ENCODE measurements around the gene MGAT5B.
"Not testable (repeated sequence)": the region's sequence is repeated elsewhere in the genome, so short reads cannot be mapped to it uniquely, and the experiment has no call there.

Gene MGAT5B

DNA sequence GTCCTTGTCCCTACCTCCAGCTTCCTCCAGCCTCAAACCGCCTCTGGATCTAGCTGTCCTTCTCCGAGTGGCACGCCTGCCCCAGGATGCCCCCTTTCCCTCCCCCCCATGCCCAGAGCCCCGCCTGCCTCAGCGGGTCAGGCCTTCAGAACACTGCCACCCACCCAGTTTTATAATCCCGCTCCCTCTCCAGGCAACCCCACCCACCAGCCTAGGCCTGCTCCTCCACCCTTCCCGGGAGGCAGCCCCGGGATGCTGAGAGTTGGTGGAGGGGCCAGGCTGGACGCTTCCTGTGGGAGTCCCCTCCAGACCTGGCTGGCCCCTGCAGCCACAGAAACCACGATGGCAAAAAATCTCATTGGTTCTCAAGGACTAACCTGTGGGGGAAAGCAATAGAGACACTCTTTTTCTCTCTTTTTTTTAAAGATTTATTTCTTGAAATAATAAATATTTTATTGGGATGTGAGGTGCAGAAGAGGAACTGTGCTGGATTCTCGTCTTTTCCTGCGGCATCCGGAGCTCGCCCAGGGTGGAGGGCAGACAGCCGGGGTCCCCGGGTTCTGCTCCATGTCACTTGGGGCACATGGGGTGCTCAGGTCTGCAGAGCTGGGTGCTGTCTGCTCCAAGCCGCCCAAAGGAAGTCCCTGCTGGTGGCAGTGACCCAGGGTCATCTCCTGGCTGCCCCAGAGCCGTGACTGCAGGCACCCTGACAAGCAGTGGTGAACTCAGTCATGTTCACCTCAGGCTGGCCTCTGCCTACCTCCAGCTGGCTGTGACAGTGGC, 81.9 kb downstream of the MGAT5B start:
- DNase-seq (ENCODE audit: low read depth in 3 of 3) = no peak

DNA sequence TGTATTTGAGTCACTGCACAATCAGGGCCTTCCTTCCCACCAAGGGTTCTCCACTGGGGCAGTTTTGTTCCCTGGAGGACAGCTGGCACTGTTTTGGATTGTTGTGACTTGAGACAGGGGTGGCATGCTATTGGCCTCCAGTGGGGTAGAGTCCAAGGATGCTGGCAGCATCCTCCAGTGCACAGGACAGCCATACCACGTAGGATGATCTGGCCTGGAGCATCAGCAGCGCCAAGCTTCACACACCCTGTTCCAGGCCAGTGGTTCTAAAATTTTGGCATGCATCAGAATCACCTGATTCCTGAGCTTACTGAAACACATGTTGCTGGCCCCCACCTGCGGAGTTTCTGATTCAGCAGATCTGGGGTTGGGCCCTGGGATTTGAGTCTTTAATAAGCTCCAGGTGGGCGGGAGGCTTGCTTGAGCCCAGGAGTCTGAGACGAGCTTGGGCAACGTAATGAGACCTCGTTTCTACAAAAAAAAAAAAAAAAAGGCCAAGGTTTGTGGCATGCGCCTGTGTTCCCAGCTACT, 83.2 kb downstream of the MGAT5B start:
- DNase-seq (ENCODE audit: low read depth in 3 of 3) = no peak

DNA sequence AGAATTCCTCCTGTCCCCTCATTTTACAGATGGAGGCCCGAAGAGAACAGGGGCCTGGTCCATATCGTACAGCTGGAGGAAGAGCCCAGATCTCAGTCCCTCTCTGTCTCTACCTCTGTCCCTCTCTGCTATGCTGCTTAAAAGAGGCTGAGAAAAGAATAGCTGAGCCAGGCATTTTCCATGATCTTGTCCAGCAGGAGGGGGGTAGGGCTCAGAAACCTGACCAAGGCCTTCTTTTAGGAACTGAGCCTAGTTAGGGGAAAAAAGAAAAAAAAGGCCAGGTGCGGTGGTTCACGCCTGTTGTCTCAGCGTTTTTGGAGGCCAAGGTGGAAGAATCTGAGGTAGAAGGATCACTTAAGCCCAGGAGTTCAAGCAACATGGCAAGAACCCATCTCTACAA, 84.2 kb downstream of the MGAT5B start:
- DNase-seq (ENCODE audit: low read depth in 3 of 3) = no peak

DNA sequence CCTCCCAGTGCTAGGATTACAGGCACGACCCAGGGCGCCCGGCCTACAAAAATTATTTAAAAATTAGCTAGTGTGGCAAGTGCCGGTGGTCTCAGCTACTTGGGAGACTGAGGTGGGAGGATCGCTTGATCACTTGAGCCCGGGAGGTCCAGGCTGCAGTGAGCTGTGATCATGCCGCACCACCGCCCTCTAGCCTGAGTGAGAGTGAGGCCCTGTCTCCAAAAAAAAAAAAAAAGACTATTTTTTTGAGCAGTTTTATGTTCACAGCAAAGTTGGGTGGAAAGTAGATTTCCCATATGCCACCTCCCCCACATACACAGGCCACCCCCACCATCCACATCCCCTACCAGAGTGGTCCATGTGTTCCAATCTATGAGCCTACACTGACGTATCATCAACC, 84.9 kb downstream of the MGAT5B start:
- no peak for DNase-seq (ENCODE audit: low read depth in 3 of 3)

DNA sequence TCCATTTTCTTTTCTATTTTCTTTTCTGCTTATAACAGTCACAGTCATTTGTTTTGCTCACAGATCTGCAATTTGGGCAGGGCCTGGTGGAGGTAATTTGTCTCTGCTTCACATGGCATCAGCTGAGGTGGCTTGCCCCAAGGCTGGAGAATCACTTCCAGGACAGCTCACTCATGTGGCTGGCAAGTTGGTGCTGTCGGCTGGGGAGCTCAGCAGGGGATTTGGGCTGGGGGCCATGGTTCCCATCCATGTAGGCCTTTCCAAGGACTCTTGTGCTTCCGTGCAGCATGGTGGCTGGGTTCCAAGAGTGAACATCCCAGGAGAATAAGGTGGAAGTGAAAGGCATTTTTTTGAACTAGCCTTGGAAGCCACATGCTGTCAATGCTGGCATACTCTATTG, 85.7 kb downstream of the MGAT5B start:
- DNase-seq (ENCODE audit: low read depth in 3 of 3) = no peak

DNA sequence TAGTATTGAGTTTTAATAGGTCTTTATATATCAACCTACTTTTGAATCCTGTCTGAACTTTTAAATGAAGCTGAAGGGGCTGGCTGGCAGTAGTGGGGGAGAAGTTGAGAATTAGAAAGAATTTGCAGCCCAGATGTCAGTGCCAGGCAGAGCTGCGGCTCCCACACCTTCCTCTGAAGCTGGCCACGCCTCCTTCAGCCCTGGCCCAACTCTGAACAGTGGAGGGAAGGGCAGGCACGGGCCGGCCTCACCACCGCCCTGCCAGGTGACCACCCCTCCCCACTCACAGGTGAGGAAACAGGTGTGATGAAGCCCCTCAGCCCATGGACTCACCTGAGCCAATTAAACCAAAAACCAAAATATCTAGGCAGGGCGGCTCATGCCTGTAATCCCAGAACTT, 87.0 kb downstream of the MGAT5B start:
- DNase-seq (ENCODE audit: low read depth in 3 of 3) = no peak

DNA sequence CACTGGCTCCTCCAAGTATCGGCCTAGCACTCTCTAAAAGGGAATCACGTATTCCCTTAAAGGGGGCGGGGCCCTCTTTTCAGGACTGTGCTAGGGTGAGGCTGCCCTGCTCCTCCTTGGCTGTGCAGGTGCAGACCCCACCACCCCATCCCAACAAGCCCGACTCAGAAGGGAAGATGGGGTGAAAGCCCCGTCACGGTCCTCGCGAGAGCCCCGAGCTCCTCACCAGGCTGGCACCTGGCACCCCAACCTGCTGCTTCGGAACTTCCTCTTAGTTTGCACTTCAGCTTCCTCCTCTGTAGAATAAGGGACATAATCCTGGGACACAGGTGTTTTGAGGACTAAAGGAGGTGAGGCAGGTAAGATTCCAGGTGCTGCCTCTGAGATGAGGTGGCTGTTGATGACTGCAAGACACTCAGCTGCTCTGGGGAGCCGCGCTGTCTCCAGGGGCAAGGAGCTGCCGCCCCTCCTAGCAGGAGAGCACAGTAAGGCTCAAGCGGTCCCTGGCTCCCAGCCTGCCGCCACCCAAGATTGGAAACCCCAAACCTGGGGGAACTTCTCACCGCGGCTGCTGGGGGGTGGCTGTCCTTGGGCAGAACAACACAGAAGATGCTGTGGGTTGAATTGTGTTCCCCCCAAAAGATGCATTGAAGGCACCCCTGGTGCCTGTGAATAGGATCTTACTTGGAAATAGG, 88.8 kb downstream of the MGAT5B start:
- DNase-seq (ENCODE audit: low read depth in 3 of 3) = no peak

DNA sequence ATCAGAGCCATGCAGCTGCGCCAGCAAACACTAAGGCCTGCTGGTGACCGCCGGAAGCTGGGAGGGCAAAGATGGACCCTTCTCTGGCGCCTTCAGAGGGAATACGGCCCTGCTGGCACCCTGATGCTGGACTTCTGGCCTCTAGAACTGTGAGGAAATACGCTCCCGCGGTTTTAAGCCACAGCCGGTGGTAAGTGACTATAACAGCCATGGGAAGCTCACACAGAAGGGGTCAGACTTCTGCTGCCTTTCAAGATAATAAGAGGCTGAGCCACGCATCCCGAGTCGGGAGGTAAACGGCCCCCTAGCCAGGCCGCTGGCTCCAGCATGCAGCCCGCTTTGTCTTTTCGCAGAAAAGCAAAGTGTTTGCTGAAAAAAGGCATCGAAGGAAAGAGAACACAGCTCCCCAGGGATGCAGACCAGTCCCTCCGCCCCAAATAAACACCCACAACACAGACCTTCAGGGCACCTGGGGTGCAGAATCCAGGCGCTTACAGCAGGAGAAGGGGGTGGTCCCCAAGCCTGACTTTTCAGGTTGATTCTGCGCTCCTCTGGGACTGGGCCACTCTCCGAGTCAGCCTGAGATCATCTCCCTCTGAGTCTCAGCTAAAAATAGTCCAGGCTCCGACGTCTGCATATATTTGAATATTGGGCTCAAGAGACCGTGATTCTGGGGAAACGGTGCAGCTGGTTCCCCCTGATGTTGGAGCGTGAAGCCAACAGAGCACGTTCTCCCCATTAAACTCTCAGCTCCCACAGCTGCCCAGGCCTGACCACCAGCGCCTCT, 89.7 kb downstream of the MGAT5B start:
- DNase-seq (ENCODE audit: low read depth in 3 of 3) = no peak

DNA sequence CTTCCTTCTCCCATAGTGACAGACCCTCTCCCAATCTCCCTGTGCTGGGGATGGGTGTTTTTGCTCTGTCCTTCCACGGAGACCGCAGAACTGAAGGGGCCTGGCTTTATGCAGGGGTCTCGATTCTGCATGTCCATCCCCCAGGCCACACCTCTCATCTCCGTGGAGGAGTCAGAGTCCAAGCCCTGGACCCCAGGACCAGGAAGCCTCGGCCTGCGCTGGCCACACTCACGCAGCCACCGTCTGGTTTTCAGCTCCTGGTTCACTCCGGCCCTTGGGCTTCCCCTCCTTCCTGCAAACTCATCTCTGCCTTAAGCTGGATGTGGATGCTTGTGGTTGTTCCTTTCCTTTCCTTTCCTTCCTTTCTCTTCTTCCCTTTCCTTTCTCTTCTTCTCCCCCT, 90.8 kb downstream of the MGAT5B start:
- no peak for DNase-seq (ENCODE audit: low read depth in 3 of 3)

DNA sequence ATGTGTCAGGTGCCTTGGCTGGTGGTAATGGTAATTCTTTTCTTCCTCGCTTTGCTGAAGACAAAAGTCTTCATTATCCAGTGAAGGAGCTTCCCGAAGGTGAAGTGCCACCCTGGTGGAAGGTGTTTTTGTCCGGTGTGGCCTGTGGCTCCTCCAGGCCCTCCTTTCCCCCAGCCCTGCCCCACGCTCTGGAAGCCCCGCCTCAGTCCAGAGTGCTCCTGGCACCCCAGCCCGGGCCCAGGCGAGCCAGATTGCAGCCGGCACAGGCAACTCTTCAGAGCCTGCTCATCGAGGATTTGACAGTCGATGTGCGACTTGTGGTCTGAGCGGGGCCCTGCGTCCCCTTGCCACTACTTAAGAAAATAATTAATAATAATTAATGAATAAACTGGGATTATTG, 93.7 kb downstream of the MGAT5B start:
- DNase-seq (ENCODE audit: low read depth in 3 of 3) = no peak

DNA sequence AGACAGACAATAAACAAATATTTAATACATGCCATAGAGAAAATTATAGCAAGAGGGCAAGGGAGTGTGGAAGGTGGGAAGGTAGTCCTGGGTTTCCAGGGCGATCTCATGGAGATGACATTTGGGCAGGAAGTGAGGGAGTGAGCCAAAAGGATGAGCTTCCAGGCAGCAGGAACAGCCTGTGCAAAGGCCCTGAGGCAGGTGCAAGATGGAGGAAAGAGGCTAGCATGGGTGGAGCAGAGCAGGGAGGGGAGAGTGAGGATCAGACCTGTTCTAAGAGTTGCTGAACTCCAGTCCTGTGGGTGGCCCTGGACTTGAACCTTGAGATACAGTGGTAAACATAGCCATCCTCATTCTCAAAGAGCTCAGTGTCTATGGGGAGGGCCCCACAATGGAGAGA, 94.7 kb downstream of the MGAT5B start:
- DNase-seq (ENCODE audit: low read depth in 3 of 3) = no peak

DNA sequence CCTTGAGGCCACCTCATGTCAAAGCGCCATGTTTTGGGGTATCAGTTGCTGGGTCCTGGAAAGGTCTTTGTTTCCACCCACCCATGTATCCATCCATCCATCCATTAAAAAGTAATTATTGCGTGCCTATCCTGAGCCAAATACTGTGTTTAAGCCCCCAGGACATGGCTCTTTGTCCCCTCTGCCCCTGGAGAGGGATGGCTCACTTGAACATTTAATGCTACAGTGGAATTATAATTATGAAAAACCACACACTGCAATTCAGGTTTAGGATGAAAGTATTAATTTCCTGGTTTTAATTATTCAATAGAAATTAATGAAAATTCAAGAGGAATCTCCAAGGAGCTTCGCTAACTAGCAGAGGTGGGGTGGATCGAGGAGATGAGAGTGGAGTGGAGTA, 97.8 kb downstream of the MGAT5B start:
- no peak for DNase-seq (ENCODE audit: low read depth in 3 of 3)

DNA sequence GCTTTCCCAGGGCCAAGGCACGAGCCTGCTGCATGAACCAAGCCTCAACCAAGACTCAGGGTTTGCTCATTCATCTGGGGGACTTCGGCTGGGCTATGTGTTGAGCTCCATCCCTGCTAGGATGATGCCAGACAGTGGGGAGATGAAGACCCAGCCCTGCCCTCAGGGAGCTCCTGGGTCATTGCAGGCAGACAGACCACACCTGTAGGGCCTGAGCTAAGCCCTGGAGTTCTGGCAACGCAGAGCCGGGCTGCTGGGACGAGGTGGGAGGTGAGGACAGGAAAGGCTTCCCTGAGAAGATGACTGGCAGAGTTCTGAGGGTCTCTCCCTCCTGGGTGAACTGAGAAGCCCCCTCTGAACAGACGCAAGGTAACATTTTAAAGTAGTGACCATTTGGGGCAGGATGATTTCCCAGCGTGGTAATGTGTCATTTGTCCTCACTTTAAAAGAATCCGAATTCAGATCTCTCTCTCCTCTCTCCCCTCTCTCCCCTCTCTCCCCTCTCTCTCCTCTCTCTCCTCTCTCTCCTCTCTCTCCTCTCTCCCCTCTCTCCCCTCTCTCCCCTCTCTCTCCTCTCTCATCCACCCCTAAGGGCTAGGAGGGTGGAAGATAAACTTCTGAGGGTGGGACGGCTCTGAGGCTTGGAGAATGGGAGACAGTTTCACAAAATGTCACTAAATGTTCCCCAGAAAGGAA, 98.4 kb downstream of the MGAT5B start:
- no peak for DNase-seq (ENCODE audit: low read depth in 3 of 3)

DNA sequence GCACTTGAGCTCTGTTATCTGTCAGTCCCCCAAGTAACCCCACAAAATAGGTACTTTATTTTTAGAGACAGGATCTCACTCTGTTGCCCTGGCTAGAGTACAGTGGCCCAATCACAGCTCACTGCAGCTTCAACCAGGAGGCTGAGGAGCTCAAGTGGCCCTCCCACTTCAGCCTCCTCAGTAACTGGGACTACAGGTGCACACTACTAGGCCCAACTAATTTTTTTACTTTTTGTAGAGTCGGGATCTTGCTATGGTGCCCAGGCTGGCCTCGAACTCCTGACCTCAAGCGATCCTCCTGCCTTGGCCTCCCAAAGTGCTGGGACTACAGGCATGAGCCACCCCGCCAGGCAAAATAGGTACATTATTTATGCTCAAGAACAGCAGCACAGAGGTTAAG, 99.6 kb downstream of the MGAT5B start:
- no peak for DNase-seq (ENCODE audit: low read depth in 3 of 3)

DNA sequence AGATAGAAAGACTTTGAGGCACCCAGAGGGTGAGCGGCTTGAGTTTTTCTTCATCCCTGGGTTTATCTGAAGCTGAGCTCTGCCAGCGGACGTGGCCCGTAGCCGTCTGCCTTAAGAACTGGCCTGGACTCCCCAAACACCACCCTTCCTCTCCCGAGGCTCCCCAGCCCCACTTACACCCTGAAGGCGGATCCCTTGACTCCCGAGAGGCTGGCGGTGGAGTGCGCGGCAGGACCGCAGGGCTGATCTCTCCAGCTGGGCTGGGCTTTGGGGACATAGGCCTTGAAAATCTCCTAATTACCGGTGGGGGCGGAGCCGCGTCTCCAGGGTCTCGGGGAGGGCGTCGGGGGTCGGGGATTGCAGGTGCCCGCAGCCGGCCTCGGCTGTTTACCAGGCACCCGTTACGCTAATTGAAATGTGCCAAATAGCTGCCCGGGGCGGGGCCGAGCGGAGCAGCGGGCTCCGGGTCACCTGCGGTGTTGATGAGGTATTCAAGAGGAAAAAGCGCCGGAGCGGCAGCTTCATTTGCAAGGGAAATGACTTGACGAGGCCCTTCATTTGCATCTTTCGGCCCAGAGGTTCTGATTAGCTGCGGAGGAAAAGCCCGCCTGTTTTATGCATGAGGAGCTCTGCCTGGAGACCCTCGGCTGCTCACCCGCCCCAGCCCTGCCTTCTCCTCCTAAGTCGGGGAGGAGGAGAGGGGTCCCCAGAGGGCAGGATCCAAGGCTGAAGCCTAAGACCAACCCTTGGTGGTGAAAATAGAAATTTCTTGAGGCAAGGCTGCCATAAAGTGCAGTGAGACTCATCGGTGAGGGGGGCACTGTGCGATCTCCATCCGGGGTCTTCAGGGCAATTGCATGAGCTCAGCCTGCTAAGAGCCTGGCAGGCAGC, 100.7 kb downstream of the MGAT5B start:
- peak; percentile 25 to 34 (median 32) for DNase-seq (ENCODE audit: low read depth in 3 of 3)

DNA sequence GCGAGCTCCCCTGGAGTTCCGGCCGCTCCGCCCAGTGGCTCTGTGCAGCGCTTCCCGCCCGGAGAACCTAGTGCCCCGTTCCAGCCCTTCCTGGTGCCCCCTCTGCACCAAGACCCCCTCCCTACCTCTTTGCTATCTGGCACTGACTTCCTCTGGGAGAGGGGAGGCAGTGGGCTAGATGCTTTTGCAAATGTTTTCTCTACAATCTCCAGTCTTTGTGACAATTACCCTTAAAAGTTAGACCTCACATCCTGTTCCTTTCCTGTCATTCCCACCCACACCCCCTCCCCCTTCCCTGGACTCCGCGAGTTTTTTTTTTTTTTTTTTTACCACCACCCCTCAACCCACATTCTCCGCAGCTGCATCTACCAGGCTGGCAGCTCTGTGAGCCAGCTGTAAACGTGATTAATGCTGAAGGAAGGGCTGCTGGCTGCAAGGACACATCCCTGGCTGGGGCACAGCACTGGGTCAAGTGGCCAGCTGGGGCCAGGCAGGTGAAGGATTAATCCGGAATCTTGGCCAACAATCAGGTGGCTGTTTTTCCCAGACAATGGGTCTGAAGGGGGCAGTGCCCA, 101.5 kb downstream of the MGAT5B start:
- DNase-seq (ENCODE audit: low read depth in 3 of 3) = no peak

DNA sequence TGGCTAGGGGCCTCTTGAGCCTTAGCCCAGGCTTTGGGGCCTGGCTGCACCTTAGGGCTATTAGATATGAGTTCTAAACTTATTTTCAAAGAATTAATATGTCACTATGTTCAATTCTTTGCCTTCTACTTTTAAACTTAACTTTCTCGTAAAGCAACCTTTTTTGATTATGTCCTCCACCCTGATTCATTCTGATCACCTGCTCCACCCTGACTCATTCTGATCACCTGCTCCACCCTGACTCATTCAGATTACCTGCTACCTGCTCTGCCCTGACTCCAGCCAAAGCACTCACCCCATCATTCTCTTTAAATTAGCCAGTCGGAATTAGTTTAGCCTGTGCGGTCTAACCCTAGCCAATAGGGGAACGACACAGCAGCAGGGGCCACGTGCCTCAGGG, 102.0 kb downstream of the MGAT5B start:
- DNase-seq (ENCODE audit: low read depth in 3 of 3) = not testable (repeated sequence)

DNA sequence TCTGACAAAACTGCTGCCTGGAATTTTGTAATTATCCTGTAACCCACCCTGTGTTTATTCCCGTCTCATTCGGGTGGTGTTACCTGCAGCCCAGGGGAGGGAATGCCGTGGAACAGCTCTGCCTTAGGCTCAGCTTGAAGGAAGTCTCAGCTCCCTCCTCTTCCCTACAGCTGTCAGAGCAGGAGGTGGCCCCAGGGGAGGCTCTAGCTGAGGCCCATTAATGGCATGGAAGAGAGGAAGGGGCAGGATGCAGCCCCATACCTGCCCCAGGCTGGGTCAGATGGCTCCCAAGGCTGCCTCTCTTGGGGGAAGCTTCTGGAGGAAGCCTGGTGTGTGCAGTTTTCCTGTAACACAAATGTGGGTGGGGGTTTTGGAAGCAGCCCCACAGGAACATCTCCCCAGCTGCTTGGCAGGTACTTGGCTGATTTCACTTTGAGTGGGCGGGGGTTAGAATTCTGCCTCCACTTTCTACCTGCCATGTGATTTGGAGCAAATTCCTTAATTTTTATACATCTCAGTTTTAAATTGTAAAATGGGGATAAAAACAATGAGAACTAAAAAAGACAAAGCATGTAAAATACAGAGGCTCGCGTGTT, 103.9 kb downstream of the MGAT5B start:
- no peak for DNase-seq (ENCODE audit: low read depth in 3 of 3)

DNA sequence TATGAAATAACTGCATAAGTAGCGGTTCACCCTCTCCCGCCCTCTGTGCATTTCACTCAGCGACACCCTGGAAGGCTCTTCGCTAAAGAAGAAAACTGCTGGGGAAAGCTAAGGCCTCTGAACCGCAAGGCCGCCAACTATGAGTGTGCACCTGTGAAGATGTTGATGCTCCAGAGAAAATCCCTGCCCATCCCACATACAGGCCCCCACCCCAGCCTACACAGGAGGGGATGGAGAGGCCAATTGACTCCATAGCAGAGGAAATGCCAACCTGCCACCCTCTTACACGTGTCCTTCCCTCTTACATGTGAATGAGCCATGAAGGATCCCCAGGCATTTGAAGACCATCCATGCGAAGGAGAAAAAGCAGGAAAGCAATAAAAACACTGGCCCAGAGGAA, 104.8 kb downstream of the MGAT5B start:
- no peak for DNase-seq (ENCODE audit: low read depth in 3 of 3)

DNA sequence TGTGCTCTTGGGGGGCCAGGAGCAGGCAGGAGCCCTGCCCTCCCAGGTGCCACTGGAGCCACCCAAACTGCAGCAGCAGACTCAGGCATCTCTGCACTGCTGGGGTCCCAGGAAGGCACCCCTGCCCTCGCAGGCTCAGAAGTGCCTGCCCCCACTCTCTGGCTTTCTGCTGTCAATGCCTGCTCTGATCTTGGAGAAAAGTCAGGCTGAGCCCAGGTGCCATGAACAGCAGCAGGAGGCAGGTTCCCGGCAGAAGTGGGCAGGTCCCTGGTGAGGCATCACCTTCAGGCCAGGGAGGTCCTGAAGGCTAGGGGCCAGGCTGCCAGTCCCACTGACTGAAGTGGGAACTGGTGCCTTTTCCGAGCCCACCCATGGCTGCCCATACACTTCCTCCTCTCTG, 106.5 kb downstream of the MGAT5B start:
- DNase-seq (ENCODE audit: low read depth in 3 of 3) = no peak

All from stimulated activated CD4-positive, alpha-beta T cell treated with anti-CD3 and anti-CD28 coated beads, TNF-alpha, amount 100 ng/mL, for 48 hours (primary cell).